ENCODE results near the gene ATXN1.

Gene ATXN1

DNA sequence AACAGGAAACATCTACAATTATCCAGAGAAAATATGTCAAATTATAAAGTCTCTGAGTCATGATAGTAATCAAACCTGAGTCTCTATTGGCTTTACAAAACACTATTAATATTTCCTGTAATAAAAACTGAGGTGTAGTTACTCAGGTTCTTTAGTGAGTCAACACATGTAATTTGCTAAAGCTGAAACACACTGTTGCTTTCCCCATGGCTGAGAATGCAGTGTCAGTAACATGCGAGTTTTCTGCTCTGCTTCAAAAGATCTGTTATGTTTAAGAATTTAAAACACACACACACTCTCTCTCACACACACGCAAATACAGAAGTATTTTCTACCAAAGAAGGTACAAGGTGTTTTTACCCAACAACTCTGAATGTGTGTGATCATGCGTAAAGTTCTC is 38.6 kb downstream of the ATXN1 start:
- no peak for ATAC-seq
- TF ChIP-seq ZNF565 (CRISPR knock-in tag; conservative IDR thresholded peaks at IDR 0.05; ENCODE audit: low read depth) (no peak), OSR1 (CRISPR knock-in tag; IDR thresholded peaks at IDR 0.05) (no peak), ESRRG (CRISPR knock-in tag; IDR thresholded peaks at IDR 0.05) (no peak), ZNF70 (CRISPR knock-in tag; IDR thresholded peaks at IDR 0.05) (no peak), GLIS3 (CRISPR knock-in tag; IDR thresholded peaks at IDR 0.05) (no peak), ZFP30 (CRISPR knock-in tag; IDR thresholded peaks at IDR 0.05) (no peak), CSDC2 (CRISPR knock-in tag; IDR thresholded peaks at IDR 0.05) (no peak)

DNA sequence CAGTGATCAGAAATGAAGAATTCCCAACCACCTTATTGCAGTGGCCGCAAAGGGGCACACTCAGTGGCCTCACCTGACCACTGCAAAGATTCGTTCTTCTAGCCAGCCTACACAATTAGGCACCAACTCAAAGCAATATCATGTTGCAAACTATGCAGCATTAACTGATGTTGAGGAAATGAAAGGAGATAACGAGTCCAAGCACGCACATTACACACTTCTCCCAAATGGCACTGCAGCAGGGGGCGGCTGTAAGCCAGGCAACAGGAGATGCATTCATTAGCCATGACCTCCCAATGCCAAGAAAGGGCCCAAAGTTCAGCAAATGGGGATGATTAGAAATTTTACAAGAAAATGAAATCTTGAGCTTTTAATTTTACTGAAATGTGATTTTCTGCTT is 39.3 kb downstream of the ATXN1 start:
- no peak for ATAC-seq
- TF ChIP-seq, protein P1, sequence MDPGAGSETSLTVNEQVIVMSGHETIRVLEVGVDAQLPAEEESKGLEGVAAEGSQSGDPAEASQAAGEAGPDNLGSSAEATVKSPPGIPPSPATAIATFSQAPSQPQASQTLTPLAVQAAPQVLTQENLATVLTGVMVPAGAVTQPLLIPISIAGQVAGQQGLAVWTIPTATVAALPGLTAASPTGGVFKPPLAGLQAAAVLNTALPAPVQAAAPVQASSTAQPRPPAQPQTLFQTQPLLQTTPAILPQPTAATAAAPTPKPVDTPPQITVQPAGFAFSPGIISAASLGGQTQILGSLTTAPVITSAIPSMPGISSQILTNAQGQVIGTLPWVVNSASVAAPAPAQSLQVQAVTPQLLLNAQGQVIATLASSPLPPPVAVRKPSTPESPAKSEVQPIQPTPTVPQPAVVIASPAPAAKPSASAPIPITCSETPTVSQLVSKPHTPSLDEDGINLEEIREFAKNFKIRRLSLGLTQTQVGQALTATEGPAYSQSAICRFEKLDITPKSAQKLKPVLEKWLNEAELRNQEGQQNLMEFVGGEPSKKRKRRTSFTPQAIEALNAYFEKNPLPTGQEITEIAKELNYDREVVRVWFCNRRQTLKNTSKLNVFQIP (CRISPR knock-in tag; IDR thresholded peaks at IDR 0.05; ENCODE audit: borderline replicate concordance, low read depth) = no peak
- TF ChIP-seq PPARA (CRISPR knock-in tag; IDR thresholded peaks at IDR 0.05; ENCODE audit: borderline replicate concordance) (no peak), TOX (CRISPR knock-in tag; IDR thresholded peaks at IDR 0.05; ENCODE audit: borderline replicate concordance) (no peak), ARNTL (CRISPR knock-in tag; IDR thresholded peaks at IDR 0.05; ENCODE audit: borderline replicate concordance, low read depth) (no peak), ZFP3 (CRISPR knock-in tag; IDR thresholded peaks at IDR 0.05) (no peak), OSR1 (CRISPR knock-in tag; IDR thresholded peaks at IDR 0.05) (no peak), CSDC2 (CRISPR knock-in tag; IDR thresholded peaks at IDR 0.05) (no peak), ZC3H10 (CRISPR knock-in tag; IDR thresholded peaks at IDR 0.05) (no peak), ZNF70 (CRISPR knock-in tag; IDR thresholded peaks at IDR 0.05) (no peak)
- TF ChIP-seq, protein P2, sequence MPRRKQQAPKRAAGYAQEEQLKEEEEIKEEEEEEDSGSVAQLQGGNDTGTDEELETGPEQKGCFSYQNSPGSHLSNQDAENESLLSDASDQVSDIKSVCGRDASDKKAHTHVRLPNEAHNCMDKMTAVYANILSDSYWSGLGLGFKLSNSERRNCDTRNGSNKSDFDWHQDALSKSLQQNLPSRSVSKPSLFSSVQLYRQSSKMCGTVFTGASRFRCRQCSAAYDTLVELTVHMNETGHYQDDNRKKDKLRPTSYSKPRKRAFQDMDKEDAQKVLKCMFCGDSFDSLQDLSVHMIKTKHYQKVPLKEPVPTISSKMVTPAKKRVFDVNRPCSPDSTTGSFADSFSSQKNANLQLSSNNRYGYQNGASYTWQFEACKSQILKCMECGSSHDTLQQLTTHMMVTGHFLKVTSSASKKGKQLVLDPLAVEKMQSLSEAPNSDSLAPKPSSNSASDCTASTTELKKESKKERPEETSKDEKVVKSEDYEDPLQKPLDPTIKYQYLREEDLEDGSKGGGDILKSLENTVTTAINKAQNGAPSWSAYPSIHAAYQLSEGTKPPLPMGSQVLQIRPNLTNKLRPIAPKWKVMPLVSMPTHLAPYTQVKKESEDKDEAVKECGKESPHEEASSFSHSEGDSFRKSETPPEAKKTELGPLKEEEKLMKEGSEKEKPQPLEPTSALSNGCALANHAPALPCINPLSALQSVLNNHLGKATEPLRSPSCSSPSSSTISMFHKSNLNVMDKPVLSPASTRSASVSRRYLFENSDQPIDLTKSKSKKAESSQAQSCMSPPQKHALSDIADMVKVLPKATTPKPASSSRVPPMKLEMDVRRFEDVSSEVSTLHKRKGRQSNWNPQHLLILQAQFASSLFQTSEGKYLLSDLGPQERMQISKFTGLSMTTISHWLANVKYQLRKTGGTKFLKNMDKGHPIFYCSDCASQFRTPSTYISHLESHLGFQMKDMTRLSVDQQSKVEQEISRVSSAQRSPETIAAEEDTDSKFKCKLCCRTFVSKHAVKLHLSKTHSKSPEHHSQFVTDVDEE (CRISPR knock-in tag; IDR thresholded peaks at IDR 0.05) = no peak
- TF ChIP-seq, protein P3, sequence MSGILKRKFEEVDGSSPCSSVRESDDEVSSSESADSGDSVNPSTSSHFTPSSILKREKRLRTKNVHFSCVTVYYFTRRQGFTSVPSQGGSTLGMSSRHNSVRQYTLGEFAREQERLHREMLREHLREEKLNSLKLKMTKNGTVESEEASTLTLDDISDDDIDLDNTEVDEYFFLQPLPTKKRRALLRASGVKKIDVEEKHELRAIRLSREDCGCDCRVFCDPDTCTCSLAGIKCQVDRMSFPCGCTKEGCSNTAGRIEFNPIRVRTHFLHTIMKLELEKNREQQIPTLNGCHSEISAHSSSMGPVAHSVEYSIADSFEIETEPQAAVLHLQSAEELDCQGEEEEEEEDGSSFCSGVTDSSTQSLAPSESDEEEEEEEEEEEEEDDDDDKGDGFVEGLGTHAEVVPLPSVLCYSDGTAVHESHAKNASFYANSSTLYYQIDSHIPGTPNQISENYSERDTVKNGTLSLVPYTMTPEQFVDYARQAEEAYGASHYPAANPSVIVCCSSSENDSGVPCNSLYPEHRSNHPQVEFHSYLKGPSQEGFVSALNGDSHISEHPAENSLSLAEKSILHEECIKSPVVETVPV (CRISPR knock-in tag; IDR thresholded peaks at IDR 0.05) = no peak

DNA sequence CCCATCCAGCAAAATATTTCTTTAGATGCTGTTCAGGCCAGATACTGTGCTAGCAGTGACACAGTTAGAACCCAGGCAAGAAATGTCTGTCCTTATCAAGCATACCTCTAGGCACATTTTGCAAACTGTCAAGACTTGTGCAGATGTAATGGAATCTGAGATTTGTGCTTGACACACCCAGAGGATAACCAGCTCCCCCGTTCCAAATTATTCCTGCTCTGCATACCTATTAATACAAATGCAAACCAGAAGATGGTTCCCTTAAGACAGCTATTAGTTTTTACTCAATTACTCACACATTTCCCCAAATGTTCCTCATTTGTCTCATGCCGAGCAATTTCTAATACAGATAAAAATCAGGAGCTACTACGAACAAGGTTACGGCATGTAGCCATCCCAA is 40.4 kb downstream of the ATXN1 start:
- TF ChIP-seq, protein P4, sequence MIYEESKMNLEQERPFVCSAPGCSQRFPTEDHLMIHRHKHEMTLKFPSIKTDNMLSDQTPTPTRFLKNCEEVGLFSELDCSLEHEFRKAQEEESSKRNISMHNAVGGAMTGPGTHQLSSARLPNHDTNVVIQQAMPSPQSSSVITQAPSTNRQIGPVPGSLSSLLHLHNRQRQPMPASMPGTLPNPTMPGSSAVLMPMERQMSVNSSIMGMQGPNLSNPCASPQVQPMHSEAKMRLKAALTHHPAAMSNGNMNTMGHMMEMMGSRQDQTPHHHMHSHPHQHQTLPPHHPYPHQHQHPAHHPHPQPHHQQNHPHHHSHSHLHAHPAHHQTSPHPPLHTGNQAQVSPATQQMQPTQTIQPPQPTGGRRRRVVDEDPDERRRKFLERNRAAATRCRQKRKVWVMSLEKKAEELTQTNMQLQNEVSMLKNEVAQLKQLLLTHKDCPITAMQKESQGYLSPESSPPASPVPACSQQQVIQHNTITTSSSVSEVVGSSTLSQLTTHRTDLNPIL (CRISPR knock-in tag; IDR thresholded peaks at IDR 0.05; ENCODE audit: low read depth) = no peak
- TF ChIP-seq, protein P3 (CRISPR knock-in tag; IDR thresholded peaks at IDR 0.05) = no peak
- TF ChIP-seq, protein P2 (CRISPR knock-in tag; IDR thresholded peaks at IDR 0.05) = no peak
- TF ChIP-seq GLIS3 (CRISPR knock-in tag; IDR thresholded peaks at IDR 0.05) (no peak), ZNF565 (CRISPR knock-in tag; conservative IDR thresholded peaks at IDR 0.05; ENCODE audit: low read depth) (no peak), ZC3H10 (CRISPR knock-in tag; IDR thresholded peaks at IDR 0.05) (no peak), TCF4 (CRISPR knock-in tag; IDR thresholded peaks at IDR 0.05; ENCODE audit: borderline replicate concordance) (no peak)
- no peak for ATAC-seq
